Nephron progenitor cell (in vitro differentiated cells): ENCODE results near the gene ADGRG1.

Experiments used
- DNase-seq: peaks from one replicate; pipeline ENCODE4 v3.0.0; 2021
- H3K27ac Mint-ChIP-seq: 2 replicates; pipeline ENCODE4 v1.8.0; 2021; ENCODE audit warnings: mild to moderate bottlenecking, moderate library complexity, mixed read lengths
- H3K27me3 Mint-ChIP-seq: 2 replicates; pipeline ENCODE4 v1.8.0; 2021; ENCODE audit warnings: mild to moderate bottlenecking, low read depth, mixed read lengths; ENCODE audit not compliant: poor library complexity
- H3K36me3 Mint-ChIP-seq: 2 replicates; pipeline ENCODE4 v1.8.0; 2021; ENCODE audit warnings: low read depth, mixed read lengths
- H3K4me1 Mint-ChIP-seq: 2 replicates; pipeline ENCODE4 v1.8.0; 2021; ENCODE audit warnings: mixed read lengths
- H3K4me3 Mint-ChIP-seq: 2 replicates; pipeline ENCODE4 v1.8.0; 2021; ENCODE audit warnings: mild to moderate bottlenecking, moderate library complexity, mixed read lengths
- H3K9me3 Mint-ChIP-seq: 2 replicates; pipeline ENCODE4 v1.8.0; 2021; ENCODE audit warnings: mild to moderate bottlenecking, moderate library complexity, mixed read lengths
- TF ChIP-seq, protein P1 (sequence below): fragments of 200-600 bp; sonication (generic); IDR thresholded peaks from 2 replicates; pipeline ENCODE4 v1.5.0; 2021; ENCODE audit warnings: antibody characterized with exemption

ADGRG1 gene

DNA sequence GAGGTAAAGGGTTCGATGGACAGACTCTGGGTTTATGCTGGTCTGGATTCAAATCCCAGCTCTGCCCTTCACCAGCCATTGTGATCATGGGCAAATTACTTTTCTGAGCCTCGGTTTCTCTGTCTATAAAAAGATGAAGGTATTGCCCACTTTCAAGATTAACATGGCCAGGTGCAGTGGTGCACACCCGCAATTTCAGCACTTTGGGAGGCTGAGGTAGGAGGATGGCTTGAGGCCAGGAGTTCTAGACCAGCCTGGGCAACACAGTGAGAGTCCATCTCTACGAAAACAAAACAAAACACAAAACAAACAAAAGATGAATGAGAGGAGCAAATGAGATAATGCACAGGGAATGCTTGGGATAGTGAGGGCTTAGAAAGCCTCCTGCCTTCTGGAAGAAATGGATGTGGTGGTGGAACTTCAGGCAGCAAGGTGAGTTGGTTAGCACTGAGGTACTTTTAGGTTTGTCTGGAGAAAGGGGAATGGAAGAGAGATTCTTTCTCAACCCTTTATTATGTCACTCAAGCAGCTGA lies 48.2 kb downstream of the ADGRG1 start:
- H3K27ac Mint-ChIP-seq = no peak overlapping the region
- peaks cover 50% of the 10 kb centered on the region for H3K4me1 Mint-ChIP-seq
- no peaks in the 10 kb centered on the region for H3K36me3 Mint-ChIP-seq
- H3K27me3 Mint-ChIP-seq = peaks cover 5% of the 10 kb centered on the region
- no peak overlapping the region for H3K4me3 Mint-ChIP-seq
- no peaks in the 10 kb centered on the region for H3K9me3 Mint-ChIP-seq
- no peak for DNase-seq
- TF ChIP-seq, protein P1, sequence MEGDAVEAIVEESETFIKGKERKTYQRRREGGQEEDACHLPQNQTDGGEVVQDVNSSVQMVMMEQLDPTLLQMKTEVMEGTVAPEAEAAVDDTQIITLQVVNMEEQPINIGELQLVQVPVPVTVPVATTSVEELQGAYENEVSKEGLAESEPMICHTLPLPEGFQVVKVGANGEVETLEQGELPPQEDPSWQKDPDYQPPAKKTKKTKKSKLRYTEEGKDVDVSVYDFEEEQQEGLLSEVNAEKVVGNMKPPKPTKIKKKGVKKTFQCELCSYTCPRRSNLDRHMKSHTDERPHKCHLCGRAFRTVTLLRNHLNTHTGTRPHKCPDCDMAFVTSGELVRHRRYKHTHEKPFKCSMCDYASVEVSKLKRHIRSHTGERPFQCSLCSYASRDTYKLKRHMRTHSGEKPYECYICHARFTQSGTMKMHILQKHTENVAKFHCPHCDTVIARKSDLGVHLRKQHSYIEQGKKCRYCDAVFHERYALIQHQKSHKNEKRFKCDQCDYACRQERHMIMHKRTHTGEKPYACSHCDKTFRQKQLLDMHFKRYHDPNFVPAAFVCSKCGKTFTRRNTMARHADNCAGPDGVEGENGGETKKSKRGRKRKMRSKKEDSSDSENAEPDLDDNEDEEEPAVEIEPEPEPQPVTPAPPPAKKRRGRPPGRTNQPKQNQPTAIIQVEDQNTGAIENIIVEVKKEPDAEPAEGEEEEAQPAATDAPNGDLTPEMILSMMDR = no peak

DNA sequence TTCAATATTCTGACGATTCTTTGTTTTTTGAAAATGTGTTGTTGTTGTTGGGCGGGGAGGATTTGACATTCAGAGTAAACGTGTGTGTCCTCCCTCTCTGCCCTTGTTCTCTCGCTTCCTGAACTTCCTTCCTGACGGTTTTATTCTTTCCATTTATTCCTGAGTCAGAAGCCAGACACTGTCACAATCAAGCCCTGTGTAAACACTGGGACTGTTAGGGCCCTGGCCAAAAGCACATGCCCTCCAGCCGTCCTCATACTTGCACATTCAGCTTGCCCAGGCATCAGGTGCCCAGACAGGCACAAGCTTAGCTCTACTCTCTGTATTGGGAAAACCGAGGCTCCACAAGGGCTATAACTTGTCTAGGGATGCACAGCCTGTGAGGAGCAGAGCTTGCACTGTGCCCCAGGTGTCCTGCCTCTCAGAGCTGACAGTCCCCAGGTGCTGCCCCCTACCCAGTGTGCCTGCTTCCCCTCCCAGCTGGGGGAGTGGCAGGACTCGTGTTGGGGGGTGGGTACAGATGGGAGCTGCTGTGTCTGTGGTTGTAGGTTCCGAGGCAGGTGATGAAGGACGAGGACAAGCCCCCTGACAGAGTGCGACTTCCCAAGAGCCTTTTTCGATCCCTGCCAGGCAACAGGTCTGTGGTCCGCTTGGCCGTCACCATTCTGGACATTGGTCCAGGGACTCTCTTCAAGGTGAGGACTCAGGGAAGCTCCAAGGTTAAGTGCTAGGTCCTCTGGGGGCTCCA lies 49.4 kb downstream of the ADGRG1 start:
- Mint-ChIP-seq H3K9me3 (no peaks in the 10 kb centered on the region), H3K27ac (no peak overlapping the region), H3K27me3 (peaks cover 5% of the 10 kb centered on the region), H3K4me3 (no peak overlapping the region), H3K36me3 (no peaks in the 10 kb centered on the region), H3K4me1 (peaks cover 56% of the 10 kb centered on the region)
- no peak for DNase-seq
- TF ChIP-seq, protein P1 = no peak

DNA sequence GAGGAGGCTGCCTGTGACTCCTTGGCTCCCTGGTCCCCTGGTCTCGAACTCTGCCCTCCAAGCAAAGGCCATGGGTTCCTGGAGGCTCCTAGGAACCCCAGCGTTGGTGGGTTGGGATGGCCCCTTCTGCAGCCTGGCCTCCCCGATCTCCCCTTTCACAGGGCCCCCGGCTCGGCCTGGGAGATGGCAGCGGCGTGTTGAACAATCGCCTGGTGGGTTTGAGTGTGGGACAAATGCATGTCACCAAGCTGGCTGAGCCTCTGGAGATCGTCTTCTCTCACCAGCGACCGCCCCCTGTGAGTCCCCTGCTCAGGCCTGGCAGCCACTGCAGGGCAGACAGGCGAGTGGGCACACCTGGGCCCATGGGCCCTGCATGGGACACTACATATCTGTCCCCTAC lies 50.6 kb downstream of the ADGRG1 start:
- Mint-ChIP-seq H3K4me3 (no peak overlapping the region), H3K9me3 (no peaks in the 10 kb centered on the region), H3K36me3 (no peaks in the 10 kb centered on the region), H3K27ac (no peak overlapping the region), H3K27me3 (peaks cover 5% of the 10 kb centered on the region), H3K4me1 (peaks cover 65% of the 10 kb centered on the region)
- no peak for DNase-seq
- TF ChIP-seq, protein P1 = no peak

DNA sequence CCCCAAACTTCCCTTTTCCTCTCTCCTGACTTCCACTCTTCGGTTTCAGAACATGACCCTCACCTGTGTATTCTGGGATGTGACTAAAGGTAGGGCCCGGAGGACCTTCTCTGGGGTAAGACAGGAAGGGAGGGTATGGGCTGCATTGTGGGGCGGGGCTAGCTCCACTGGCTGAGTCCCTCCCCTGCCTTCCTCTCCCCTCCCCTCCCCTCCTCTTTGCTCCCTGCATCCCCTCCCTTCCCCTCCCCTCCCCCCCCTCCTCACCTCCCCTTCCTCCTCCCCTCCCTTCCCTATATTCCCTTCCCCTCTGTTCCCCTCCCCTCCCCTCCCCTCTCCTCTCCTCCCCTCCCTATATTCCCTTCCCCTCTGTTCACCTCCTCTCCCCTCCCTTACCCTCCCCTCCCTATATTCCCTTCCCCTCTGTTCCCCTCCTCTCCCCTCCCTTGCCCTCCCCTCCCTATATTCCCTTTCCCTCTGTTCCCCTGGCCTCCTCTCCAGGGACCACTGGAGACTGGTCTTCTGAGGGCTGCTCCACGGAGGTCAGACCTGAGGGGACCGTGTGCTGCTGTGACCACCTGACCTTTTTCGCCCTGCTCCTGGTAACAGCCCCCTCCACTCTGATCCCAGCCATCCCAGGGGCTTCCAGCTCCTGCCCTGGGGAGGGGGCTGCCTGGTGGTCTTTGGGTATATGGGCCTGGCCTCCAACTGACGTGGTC lies 51.5 kb downstream of the ADGRG1 start:
- DNase-seq = no peak
- Mint-ChIP-seq H3K36me3 (no peaks in the 10 kb centered on the region), H3K27me3 (peaks cover 5% of the 10 kb centered on the region), H3K27ac (no peak overlapping the region), H3K4me1 (peaks cover 65% of the 10 kb centered on the region), H3K9me3 (no peaks in the 10 kb centered on the region), H3K4me3 (no peak overlapping the region)
- TF ChIP-seq, protein P1 = no peak

DNA sequence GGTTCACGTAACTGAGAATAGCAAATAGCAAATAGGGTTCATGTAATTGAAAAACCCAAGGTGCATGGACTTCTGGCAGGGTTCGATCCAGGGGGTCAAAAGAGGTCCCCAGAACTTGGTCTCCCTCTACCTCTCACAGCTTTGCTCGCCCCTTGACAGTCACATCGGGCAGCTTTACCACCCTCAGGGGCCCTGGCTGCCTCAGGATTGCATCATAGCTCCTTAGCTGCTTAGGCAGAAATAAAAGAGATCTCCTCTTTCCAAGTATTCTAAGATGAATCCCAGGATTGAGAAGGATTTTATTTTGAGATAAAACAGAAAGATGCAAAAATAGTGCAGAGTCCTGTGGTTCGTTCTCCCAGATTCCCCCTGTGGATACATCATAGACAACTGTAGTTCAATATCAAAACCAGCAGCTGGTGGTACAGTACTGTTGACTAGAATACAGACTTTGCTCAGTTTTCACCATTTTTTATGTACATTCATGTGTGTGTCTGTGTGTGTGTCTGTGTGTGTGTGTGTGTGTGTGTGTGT lies 52.5 kb downstream of the ADGRG1 start:
- no peak overlapping the region for H3K27ac Mint-ChIP-seq
- peaks cover 61% of the 10 kb centered on the region for H3K4me1 Mint-ChIP-seq
- no peak overlapping the region for H3K4me3 Mint-ChIP-seq
- H3K27me3 Mint-ChIP-seq = peaks cover 2% of the 10 kb centered on the region
- TF ChIP-seq, protein P1 = no peak
- no peaks in the 10 kb centered on the region for H3K9me3 Mint-ChIP-seq
- H3K36me3 Mint-ChIP-seq = no peaks in the 10 kb centered on the region
- no peak for DNase-seq
